ENCODE results near the gene MUC4.

Gene MUC4

GRCh38 chr3:195754906-195755305, 56.8 kb downstream of the MUC4 start:
- no peak for DNase-seq (ENCODE audit: low read depth)
- in situ Hi-C loops (cut with HindIII; ENCODE audit: low sequenced_read_pairs): no loop called here
- no peak overlapping the region for H3K4me3 ChIP-seq (ENCODE audit: low read depth, low read length)
- TF ChIP-seq CTCF (IDR thresholded peaks at IDR 0.05; ENCODE audit: low read depth, low read length, missing control alignments): no peak

- no peak for TF ChIP-seq CTCF (IDR thresholded peaks at IDR 0.05; ENCODE audit: low read depth, low read length, missing control alignments)
- H3K4me3 ChIP-seq (ENCODE audit: low read depth, low read length): no peak overlapping the region
- no peak for DNase-seq (ENCODE audit: low read depth)
- in situ Hi-C loops (cut with HindIII; ENCODE audit: low sequenced_read_pairs): no loop called here
Measured at GRCh38 chr3:195754141-195754540, 57.6 kb downstream of the MUC4 start.

GRCh38 chr3:195753581-195753980, 58.1 kb downstream of the MUC4 start:
- no peak overlapping the region for H3K4me3 ChIP-seq (ENCODE audit: low read depth, low read length)
- no peak for TF ChIP-seq CTCF (IDR thresholded peaks at IDR 0.05; ENCODE audit: low read depth, low read length, missing control alignments)
- in situ Hi-C loops (cut with HindIII; ENCODE audit: low sequenced_read_pairs): no loop called here
- DNase-seq (ENCODE audit: low read depth): no peak

- no peak for TF ChIP-seq CTCF (IDR thresholded peaks at IDR 0.05; ENCODE audit: low read depth, low read length, missing control alignments)
- in situ Hi-C loops (cut with HindIII; ENCODE audit: low sequenced_read_pairs): no loop called here
- DNase-seq (ENCODE audit: low read depth): no peak
- H3K4me3 ChIP-seq (ENCODE audit: low read depth, low read length): no peak overlapping the region
Measured at GRCh38 chr3:195752546-195753331, 59.0 kb downstream of the MUC4 start.

- no peak for DNase-seq (ENCODE audit: low read depth)
- in situ Hi-C loops (cut with HindIII; ENCODE audit: low sequenced_read_pairs): no loop called here
- no peak for TF ChIP-seq CTCF (IDR thresholded peaks at IDR 0.05; ENCODE audit: low read depth, low read length, missing control alignments)
- H3K4me3 ChIP-seq (ENCODE audit: low read depth, low read length): no peak overlapping the region
Measured at GRCh38 chr3:195752066-195752465, 59.7 kb downstream of the MUC4 start.

- TF ChIP-seq CTCF (IDR thresholded peaks at IDR 0.05; ENCODE audit: low read depth, low read length, missing control alignments): no peak
- no peak overlapping the region for H3K4me3 ChIP-seq (ENCODE audit: low read depth, low read length)
- in situ Hi-C loops (cut with HindIII; ENCODE audit: low sequenced_read_pairs): no loop called here
- no peak for DNase-seq (ENCODE audit: low read depth)
Measured at GRCh38 chr3:195751560-195751959, 60.2 kb downstream of the MUC4 start.
